ENCODE results near the gene NCKAP1. TPM values are rescaled to one million over a fixed set of nuclear protein-coding genes. Genes with fewer than 3 reads are reported as not detected.
"Not testable (repeated sequence)": the region's sequence is repeated elsewhere in the genome, so short reads cannot be mapped to it uniquely, and the experiment has no call there.

The NCKAP1 gene
- total and polyA plus RNA-seq, 2 donors from 2014 or later, result 45.4 to 140 TPM

DNA sequence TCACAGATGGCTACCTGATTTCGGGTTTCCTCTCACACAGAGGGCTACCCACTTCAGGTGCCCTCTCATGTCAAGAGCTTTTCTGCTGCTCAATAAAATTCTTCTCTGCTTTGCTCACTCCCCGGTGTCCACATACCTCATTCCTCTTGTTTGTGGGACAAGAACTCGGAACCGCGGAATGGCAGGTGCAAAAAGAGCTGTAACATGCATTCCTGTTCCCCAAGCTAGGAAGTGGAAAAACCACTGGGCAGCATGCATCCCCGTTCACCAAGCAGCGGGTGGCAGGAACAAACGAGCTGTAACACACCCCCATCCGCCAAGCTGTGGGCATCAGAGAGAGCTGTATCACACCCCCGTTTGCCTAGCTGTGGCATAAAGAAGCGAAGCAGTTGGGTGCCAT is 144.6 kb downstream of the NCKAP1 start:
- no peak overlapping the region for H3K9ac ChIP-seq (ENCODE audit: low read length in 3 of 3)
- TF ChIP-seq, protein P1, sequence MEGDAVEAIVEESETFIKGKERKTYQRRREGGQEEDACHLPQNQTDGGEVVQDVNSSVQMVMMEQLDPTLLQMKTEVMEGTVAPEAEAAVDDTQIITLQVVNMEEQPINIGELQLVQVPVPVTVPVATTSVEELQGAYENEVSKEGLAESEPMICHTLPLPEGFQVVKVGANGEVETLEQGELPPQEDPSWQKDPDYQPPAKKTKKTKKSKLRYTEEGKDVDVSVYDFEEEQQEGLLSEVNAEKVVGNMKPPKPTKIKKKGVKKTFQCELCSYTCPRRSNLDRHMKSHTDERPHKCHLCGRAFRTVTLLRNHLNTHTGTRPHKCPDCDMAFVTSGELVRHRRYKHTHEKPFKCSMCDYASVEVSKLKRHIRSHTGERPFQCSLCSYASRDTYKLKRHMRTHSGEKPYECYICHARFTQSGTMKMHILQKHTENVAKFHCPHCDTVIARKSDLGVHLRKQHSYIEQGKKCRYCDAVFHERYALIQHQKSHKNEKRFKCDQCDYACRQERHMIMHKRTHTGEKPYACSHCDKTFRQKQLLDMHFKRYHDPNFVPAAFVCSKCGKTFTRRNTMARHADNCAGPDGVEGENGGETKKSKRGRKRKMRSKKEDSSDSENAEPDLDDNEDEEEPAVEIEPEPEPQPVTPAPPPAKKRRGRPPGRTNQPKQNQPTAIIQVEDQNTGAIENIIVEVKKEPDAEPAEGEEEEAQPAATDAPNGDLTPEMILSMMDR (IDR thresholded peaks at IDR 0.05; ENCODE audit: borderline replicate concordance, extremely low read depth, insufficient read depth), result no peak
- intact Hi-C loops (cut with DNase I), result no loop called here
- DNase-seq (no peak), FAIRE-seq (no peak)
- H3K4me1 ChIP-seq (ENCODE audit: control insufficient read depth in 2 of 3, insufficient read depth in 2 of 3, low read depth in 1 of 3, low read length in 3 of 3), result no peaks in the 10 kb centered on the region
- no peaks in the 10 kb centered on the region for H3K27me3 ChIP-seq (ENCODE audit: control insufficient read depth, insufficient read depth, low read length)
- peaks cover 0 to 7% (median 0%) of the 10 kb centered on the region in 3 donors for H3K9me3 ChIP-seq (ENCODE audit: control insufficient read depth in 2 of 3, insufficient read depth in 1 of 3, low read length in 3 of 3)
- H3K4me3 ChIP-seq (ENCODE audit: low read length in 3 of 3), result no peak overlapping the region
- no peaks in the 10 kb centered on the region for H3K36me3 ChIP-seq (ENCODE audit: control insufficient read depth in 2 of 3, insufficient read depth in 3 of 3, low read length in 3 of 3)
- no peak overlapping the region for H3K27ac ChIP-seq (ENCODE audit: low read depth in 2 of 2, low read length in 2 of 2)

DNA sequence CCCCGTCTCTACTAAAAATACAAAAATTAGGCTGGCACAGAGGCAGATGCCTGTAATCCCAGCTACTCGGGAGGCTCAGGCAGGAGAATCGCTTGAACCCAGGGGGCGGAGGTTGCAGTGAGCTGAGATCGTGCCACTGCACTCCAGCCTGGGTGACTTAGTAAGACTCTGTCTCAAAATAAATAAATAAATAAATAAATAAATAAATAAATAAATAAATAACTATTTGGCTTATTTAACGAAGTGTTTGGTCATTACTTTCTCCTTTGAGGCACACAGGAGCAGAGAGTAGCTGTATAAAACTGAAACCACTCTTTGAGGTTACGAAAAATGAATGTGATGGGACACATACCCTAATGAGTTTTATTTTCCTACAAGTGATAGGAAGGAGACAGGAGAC is 145.2 kb downstream of the NCKAP1 start:
- FAIRE-seq; H3K36me3 ChIP-seq (ENCODE audit: control insufficient read depth in 2 of 3, insufficient read depth in 3 of 3, low read length in 3 of 3); DNase-seq; H3K4me1 ChIP-seq (ENCODE audit: control insufficient read depth in 2 of 3, insufficient read depth in 2 of 3, low read depth in 1 of 3, low read length in 3 of 3); intact Hi-C loops (cut with DNase I); H3K9ac ChIP-seq (ENCODE audit: low read length in 3 of 3); H3K9me3 ChIP-seq (ENCODE audit: control insufficient read depth in 2 of 3, insufficient read depth in 1 of 3, low read length in 3 of 3); H3K4me3 ChIP-seq (ENCODE audit: low read length in 3 of 3); H3K27me3 ChIP-seq (ENCODE audit: control insufficient read depth, insufficient read depth, low read length); H3K27ac ChIP-seq (ENCODE audit: low read depth in 2 of 2, low read length in 2 of 2): not testable (repeated sequence)

- no peak overlapping the region for H3K27ac ChIP-seq (ENCODE audit: low read depth in 2 of 2, low read length in 2 of 2)
- no peaks in the 10 kb centered on the region for H3K36me3 ChIP-seq (ENCODE audit: control insufficient read depth in 2 of 3, insufficient read depth in 3 of 3, low read length in 3 of 3)
- TF ChIP-seq, protein P1 (IDR thresholded peaks at IDR 0.05; ENCODE audit: borderline replicate concordance, extremely low read depth, insufficient read depth), result no peak
- H3K9ac ChIP-seq (ENCODE audit: low read length in 3 of 3), result no peak overlapping the region
- no peak for FAIRE-seq
- no peak for DNase-seq
- H3K4me3 ChIP-seq (ENCODE audit: low read length in 3 of 3), result no peak overlapping the region
- H3K9me3 ChIP-seq (ENCODE audit: control insufficient read depth in 2 of 3, insufficient read depth in 1 of 3, low read length in 3 of 3), result peaks cover 0 to 7% (median 0%) of the 10 kb centered on the region in 3 donors
- no peaks in the 10 kb centered on the region for H3K4me1 ChIP-seq (ENCODE audit: control insufficient read depth in 2 of 3, insufficient read depth in 2 of 3, low read depth in 1 of 3, low read length in 3 of 3)
- H3K27me3 ChIP-seq (ENCODE audit: control insufficient read depth, insufficient read depth, low read length), result no peaks in the 10 kb centered on the region
- intact Hi-C loops (cut with DNase I), result no loop called here
These were observed 146.6 kb downstream of the NCKAP1 start for GRCh38 chr2:182891611-182892010.

DNA sequence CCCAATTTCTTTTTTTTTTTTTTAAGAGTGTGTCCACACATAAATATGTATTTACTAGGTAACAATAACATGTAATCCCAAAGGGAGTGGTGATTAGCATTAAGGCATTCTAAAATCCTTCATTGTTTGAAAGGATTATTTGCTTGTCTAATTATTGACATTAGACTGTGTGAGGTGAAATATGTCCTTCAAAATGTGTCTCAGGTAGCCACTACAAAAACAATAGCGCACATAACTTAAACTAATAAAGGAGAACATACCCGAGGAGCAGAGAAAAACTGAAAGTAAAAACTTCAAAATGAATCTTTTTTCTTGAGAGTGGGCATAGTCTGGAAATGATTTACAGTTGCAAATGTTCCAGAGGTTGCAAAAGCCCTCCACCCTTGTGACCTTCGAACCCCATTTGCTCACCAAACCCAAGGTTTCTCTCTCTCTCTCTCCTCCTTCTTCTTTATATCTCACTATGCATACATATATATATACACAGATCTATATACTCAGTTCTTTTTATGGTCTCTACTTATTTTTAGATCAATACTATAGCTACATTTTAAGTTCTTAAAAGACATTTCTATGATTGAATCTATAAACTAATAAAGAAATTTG is 147.4 kb downstream of the NCKAP1 start:
- intact Hi-C loops (cut with DNase I), result no loop called here
- TF ChIP-seq, protein P1 (IDR thresholded peaks at IDR 0.05; ENCODE audit: borderline replicate concordance, extremely low read depth, insufficient read depth), result no peak
- Histone ChIP-seq H3K36me3 (ENCODE audit: control insufficient read depth in 2 of 3, insufficient read depth in 3 of 3, low read length in 3 of 3) (no peaks in the 10 kb centered on the region), H3K9me3 (ENCODE audit: control insufficient read depth in 2 of 3, insufficient read depth in 1 of 3, low read length in 3 of 3) (peaks cover 0 to 7% (median 0%) of the 10 kb centered on the region in 3 donors), H3K4me1 (ENCODE audit: control insufficient read depth in 2 of 3, insufficient read depth in 2 of 3, low read depth in 1 of 3, low read length in 3 of 3) (no peaks in the 10 kb centered on the region), H3K9ac (ENCODE audit: low read length in 3 of 3) (no peak overlapping the region), H3K4me3 (ENCODE audit: low read length in 3 of 3) (peak overlapping the region in 2 of 3 donors; percentile 36 to 50), H3K27me3 (ENCODE audit: control insufficient read depth, insufficient read depth, low read length) (no peaks in the 10 kb centered on the region), H3K27ac (ENCODE audit: low read depth in 2 of 2, low read length in 2 of 2) (no peak overlapping the region)
- FAIRE-seq (no peak), DNase-seq (peak in 2 of 5 donors; percentile 25 to 28)
